GM23338 (cell line): ENCODE data around the gene SUCLG2. TPM values are rescaled to one million over a fixed set of nuclear protein-coding genes. Genes with fewer than 3 reads are reported as not detected.

Experiments
- ATAC-seq: fragments of 200-7000 bp; cut with Tn5 transposase; 3 replicates; pipeline ENCODE4 v1.9.1; 2020
- DNase-seq: peaks from one replicate; pipeline ENCODE4 v3.0.0-alpha.2; 2015; ENCODE audit warnings: low spot score
- H2AFZ ChIP-seq: fragments of 200-600 bp; sonication (generic); 2 replicates; pipeline ENCODE4 v1.8.0; 2016; ENCODE audit warnings: antibody characterized with exemption, mild to moderate bottlenecking, moderate library complexity
- H3F3A ChIP-seq: fragments of 200-600 bp; sonication (generic); replicated peaks from 2 replicates; pipeline ENCODE4 v1.8.0; 2017; ENCODE audit warnings: antibody characterized with exemption, mixed run types, low read depth
- H3K27ac ChIP-seq: fragments of 200-600 bp; sonication (generic); 2 replicates; pipeline ENCODE4 v1.6.1; 2016; ENCODE audit warnings: low read depth
- H3K27me3 ChIP-seq: fragments of 200-600 bp; sonication (generic); 2 replicates; pipeline ENCODE4 v1.8.0; 2016; ENCODE audit warnings: mild to moderate bottlenecking, mixed run types, moderate library complexity; ENCODE audit not compliant: insufficient read depth
- H3K36me3 ChIP-seq: fragments of 200-600 bp; sonication (generic); 2 replicates; pipeline ENCODE4 v1.8.0; 2016; ENCODE audit warnings: mild to moderate bottlenecking; ENCODE audit not compliant: insufficient read depth
- H3K4me1 ChIP-seq: fragments of 200-600 bp; sonication (generic); 2 replicates; pipeline ENCODE4 v1.8.0; 2016; ENCODE audit warnings: mild to moderate bottlenecking, moderate library complexity; ENCODE audit not compliant: insufficient read depth
- H3K4me2 ChIP-seq: fragments of 200-600 bp; sonication (generic); 2 replicates; pipeline ENCODE4 v1.7.1; 2017; ENCODE audit warnings: mixed run types
- H3K4me3 ChIP-seq: fragments of 200-600 bp; sonication (generic); 2 replicates; pipeline ENCODE4 v1.6.1; 2016; ENCODE audit warnings: mixed run types
- H3K79me2 ChIP-seq: fragments of 200-600 bp; sonication (generic); replicated peaks from 2 replicates; pipeline ENCODE4 v1.8.0; 2017; ENCODE audit warnings: mild to moderate bottlenecking; ENCODE audit not compliant: insufficient read depth
- H3K9me2 ChIP-seq: fragments of 200-600 bp; sonication (generic); 2 replicates; pipeline ENCODE4 v1.8.0; 2017; ENCODE audit not compliant: insufficient read depth
- H4K20me1 ChIP-seq: fragments of 200-600 bp; sonication (generic); replicated peaks from 2 replicates; pipeline ENCODE4 v1.8.0; 2017; ENCODE audit warnings: mild to moderate bottlenecking; ENCODE audit not compliant: insufficient read depth
- H3K27ac Mint-ChIP-seq: 2 replicates; pipeline ENCODE4 v1.8.0; 2020; ENCODE audit warnings: inconsistent platforms, mild to moderate bottlenecking, moderate library complexity, mixed read lengths
- H3K27me3 Mint-ChIP-seq: 3 replicates; pipeline ENCODE4 v1.8.0; 2022; ENCODE audit warnings: low read depth, mild to moderate bottlenecking, moderate library complexity, mixed read lengths, inconsistent platforms; ENCODE audit not compliant: insufficient read depth, poor library complexity
- H3K36me3 Mint-ChIP-seq: 3 replicates; pipeline ENCODE4 v1.8.0; 2021; ENCODE audit warnings: low read depth, mild to moderate bottlenecking, inconsistent platforms, moderate library complexity, mixed read lengths
- H3K4me1 Mint-ChIP-seq: 3 replicates; pipeline ENCODE4 v1.8.0; 2020; ENCODE audit warnings: mild to moderate bottlenecking, inconsistent platforms, mixed read lengths
- H3K4me3 Mint-ChIP-seq: 3 replicates; pipeline ENCODE4 v1.8.0; 2021; ENCODE audit warnings: moderate library complexity, mild to moderate bottlenecking, inconsistent platforms, mixed read lengths
- H3K9me3 Mint-ChIP-seq: 3 replicates; pipeline ENCODE4 v1.8.0; 2020; ENCODE audit warnings: moderate library complexity, mild to moderate bottlenecking, inconsistent platforms, mixed read lengths
- EZH2phosphoT487 ChIP-seq: fragments of 200-600 bp; sonication (generic); IDR thresholded peaks from one replicate; pipeline ENCODE4 v1.8.1; 2018; ENCODE audit warnings: antibody characterized with exemption; ENCODE audit not compliant: unreplicated experiment
- NANOG ChIP-seq: IDR thresholded peaks from 2 replicates; pipeline ENCODE4 v1.6.1; 2016; ENCODE audit warnings: antibody characterized with exemption, borderline replicate concordance
- polyA plus RNA-seq: library from polyadenylated mRNA; unstranded; fragments of >200 nt; fragmentation: Nextera tagmentation; extraction: Ambion mirVana; gene quantifications from 2 replicates; pipeline ENCODE4 v1.2.1, GENCODE V29; 2016
- total RNA-seq: library from RNA; depleted of rRNA; stranded (reverse); fragments of >200 nt; shearing (Covaris generic); gene quantifications from 2 replicates; pipeline ENCODE4 v1.2.3, GENCODE V29; 2014
- TF ChIP-seq, protein P1 (sequence below): IDR thresholded peaks from 2 replicates; pipeline ENCODE4 v1.6.1; 2016; ENCODE audit warnings: antibody characterized with exemption
- TF ChIP-seq, protein P2 (sequence below): fragments of 250-450 bp; sonication (Bioruptor Pico); IDR thresholded peaks from 2 replicates; pipeline ENCODE4 v1.5.0; 2020; ENCODE audit warnings: mild to moderate bottlenecking, moderate library complexity

SUCLG2 gene
- total and polyA plus RNA-seq, 2 experiments from 2014 or later = 29.3 to 39.0 TPM

DNA sequence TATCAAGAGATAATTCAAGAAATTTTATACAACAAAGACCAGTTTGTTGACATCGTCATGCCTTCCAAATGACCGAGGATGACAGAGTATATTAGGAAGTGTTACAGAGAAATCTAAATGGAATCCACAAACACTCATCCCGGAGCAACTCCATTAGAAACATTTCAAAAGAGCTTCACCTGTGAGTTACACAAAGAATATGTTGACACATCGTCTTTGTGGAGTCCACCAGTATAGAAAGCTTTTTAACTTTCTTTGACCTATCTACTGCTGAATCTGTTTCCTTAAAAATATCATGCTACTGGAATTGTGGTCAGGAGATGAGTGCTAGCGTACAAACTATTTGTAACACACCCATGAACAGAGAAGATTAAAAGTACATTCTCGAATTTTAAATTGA is 130.4 kb downstream of the SUCLG2 start:
- Histone ChIP-seq H4K20me1 (no peaks in the 10 kb centered on the region), H3K36me3 (no peaks in the 10 kb centered on the region), H3F3A (no peaks in the 10 kb centered on the region), H3K9me2 (no peaks in the 10 kb centered on the region), H3K4me3 (no peak overlapping the region), H2AFZ (no peak overlapping the region), H3K79me2 (no peaks in the 10 kb centered on the region), H3K27me3 (no peaks in the 10 kb centered on the region), H3K4me2 (no peak overlapping the region), H3K27ac (no peak overlapping the region), H3K4me1 (no peaks in the 10 kb centered on the region)
- TF ChIP-seq, protein P1, sequence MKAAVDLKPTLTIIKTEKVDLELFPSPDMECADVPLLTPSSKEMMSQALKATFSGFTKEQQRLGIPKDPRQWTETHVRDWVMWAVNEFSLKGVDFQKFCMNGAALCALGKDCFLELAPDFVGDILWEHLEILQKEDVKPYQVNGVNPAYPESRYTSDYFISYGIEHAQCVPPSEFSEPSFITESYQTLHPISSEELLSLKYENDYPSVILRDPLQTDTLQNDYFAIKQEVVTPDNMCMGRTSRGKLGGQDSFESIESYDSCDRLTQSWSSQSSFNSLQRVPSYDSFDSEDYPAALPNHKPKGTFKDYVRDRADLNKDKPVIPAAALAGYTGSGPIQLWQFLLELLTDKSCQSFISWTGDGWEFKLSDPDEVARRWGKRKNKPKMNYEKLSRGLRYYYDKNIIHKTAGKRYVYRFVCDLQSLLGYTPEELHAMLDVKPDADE = no peak
- TF ChIP-seq EZH2phosphoT487 = no peak
- TF ChIP-seq, protein P2, sequence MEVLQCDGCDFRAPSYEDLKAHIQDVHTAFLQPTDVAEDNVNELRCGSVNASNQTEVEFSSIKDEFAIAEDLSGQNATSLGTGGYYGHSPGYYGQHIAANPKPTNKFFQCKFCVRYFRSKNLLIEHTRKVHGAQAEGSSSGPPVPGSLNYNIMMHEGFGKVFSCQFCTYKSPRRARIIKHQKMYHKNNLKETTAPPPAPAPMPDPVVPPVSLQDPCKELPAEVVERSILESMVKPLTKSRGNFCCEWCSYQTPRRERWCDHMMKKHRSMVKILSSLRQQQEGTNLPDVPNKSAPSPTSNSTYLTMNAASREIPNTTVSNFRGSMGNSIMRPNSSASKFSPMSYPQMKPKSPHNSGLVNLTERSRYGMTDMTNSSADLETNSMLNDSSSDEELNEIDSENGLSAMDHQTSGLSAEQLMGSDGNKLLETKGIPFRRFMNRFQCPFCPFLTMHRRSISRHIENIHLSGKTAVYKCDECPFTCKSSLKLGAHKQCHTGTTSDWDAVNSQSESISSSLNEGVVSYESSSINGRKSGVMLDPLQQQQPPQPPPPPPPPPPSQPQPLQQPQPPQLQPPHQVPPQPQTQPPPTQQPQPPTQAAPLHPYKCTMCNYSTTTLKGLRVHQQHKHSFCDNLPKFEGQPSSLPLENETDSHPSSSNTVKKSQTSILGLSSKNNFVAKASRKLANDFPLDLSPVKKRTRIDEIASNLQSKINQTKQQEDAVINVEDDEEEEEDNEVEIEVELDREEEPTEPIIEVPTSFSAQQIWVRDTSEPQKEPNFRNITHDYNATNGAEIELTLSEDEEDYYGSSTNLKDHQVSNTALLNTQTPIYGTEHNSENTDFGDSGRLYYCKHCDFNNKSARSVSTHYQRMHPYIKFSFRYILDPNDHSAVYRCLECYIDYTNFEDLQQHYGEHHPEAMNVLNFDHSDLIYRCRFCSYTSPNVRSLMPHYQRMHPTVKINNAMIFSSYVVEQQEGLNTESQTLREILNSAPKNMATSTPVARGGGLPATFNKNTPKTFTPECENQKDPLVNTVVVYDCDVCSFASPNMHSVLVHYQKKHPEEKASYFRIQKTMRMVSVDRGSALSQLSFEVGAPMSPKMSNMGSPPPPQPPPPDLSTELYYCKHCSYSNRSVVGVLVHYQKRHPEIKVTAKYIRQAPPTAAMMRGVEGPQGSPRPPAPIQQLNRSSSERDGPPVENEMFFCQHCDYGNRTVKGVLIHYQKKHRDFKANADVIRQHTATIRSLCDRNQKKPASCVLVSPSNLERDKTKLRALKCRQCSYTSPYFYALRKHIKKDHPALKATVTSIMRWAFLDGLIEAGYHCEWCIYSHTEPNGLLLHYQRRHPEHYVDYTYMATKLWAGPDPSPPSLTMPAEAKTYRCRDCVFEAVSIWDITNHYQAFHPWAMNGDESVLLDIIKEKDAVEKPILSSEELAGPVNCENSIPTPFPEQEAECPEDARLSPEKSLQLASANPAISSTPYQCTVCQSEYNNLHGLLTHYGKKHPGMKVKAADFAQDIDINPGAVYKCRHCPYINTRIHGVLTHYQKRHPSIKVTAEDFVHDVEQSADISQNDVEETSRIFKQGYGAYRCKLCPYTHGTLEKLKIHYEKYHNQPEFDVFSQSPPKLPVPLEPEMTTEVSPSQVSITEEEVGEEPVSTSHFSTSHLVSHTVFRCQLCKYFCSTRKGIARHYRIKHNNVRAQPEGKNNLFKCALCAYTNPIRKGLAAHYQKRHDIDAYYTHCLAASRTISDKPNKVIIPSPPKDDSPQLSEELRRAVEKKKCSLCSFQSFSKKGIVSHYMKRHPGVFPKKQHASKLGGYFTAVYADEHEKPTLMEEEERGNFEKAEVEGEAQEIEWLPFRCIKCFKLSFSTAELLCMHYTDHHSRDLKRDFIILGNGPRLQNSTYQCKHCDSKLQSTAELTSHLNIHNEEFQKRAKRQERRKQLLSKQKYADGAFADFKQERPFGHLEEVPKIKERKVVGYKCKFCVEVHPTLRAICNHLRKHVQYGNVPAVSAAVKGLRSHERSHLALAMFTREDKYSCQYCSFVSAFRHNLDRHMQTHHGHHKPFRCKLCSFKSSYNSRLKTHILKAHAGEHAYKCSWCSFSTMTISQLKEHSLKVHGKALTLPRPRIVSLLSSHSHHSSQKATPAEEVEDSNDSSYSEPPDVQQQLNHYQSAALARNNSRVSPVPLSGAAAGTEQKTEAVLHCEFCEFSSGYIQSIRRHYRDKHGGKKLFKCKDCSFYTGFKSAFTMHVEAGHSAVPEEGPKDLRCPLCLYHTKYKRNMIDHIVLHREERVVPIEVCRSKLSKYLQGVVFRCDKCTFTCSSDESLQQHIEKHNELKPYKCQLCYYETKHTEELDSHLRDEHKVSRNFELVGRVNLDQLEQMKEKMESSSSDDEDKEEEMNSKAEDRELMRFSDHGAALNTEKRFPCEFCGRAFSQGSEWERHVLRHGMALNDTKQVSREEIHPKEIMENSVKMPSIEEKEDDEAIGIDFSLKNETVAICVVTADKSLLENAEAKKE = no peak
- H3K9me3 Mint-ChIP-seq = no peaks in the 10 kb centered on the region
- no peaks in the 10 kb centered on the region for H3K4me1 Mint-ChIP-seq
- H3K36me3 Mint-ChIP-seq = peaks cover 9% of the 10 kb centered on the region; the same call in 2 of the 3 replicates
- ATAC-seq (no peak), DNase-seq (no peak)
- no peak overlapping the region for H3K4me3 Mint-ChIP-seq
- H3K27me3 Mint-ChIP-seq = no peaks in the 10 kb centered on the region
- H3K27ac Mint-ChIP-seq = no peak overlapping the region

DNA sequence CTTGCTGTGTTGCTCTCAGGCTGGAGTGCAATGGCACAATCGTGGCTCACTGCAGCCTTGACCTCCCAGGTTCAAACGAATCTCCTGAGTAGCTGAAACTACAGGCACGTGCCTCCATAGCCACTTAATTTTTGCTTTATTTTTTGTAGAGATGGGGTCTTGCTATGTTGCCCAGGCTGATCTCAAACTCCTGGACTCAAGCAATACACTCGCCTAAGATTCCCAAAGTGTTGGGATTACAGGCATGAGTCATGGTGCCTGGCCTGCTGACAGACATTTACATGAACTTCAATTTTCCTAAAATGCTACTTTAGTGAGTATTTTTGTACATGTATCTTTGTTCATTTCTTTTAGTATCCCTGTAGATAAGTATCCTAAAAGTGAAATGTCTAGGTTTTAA is 132.3 kb downstream of the SUCLG2 start:
- no peaks in the 10 kb centered on the region for H3K4me1 Mint-ChIP-seq
- no peaks in the 10 kb centered on the region for H3K27me3 ChIP-seq
- no peaks in the 10 kb centered on the region for H3F3A ChIP-seq
- DNase-seq (no peak), ATAC-seq (no peak)
- H3K27me3 Mint-ChIP-seq = no peaks in the 10 kb centered on the region
- H3K4me3 Mint-ChIP-seq = no peak overlapping the region
- H3K4me1 ChIP-seq = no peaks in the 10 kb centered on the region
- H3K79me2 ChIP-seq = no peaks in the 10 kb centered on the region
- no peak overlapping the region for H3K27ac ChIP-seq
- H3K36me3 ChIP-seq = no peaks in the 10 kb centered on the region
- no peak overlapping the region for H2AFZ ChIP-seq
- no peaks in the 10 kb centered on the region for H3K9me3 Mint-ChIP-seq
- TF ChIP-seq NANOG = no peak
- H4K20me1 ChIP-seq = no peaks in the 10 kb centered on the region
- H3K27ac Mint-ChIP-seq = no peak overlapping the region
- no peak overlapping the region for H3K4me2 ChIP-seq
- no peaks in the 10 kb centered on the region for H3K9me2 ChIP-seq
- no peak overlapping the region for H3K4me3 ChIP-seq
- peaks cover 10% of the 10 kb centered on the region; the same call in 2 of the 3 replicates for H3K36me3 Mint-ChIP-seq
